ENCODE measurements around the gene MMAB.
"Not testable (repeated sequence)": the region's sequence is repeated elsewhere in the genome, so short reads cannot be mapped to it uniquely, and the experiment has no call there.

Gene MMAB

GRCh38 chr12:109573029-109573913 is at the start of gene MMAB, which contains the start of gene MVK:
TSS of gene MMAB (minus strand) at chr12:109573504. CDS start at chr12:109573480, 24 bp downstream.
TSS of gene MVK (plus strand) at chr12:109573794. CDS start at chr12:109574823, 1,029 bp downstream.
- peak; percentile 100 for DNase-seq

- DNase-seq, result peak; percentile 76
These were observed 48.6 kb upstream of the MMAB start for GRCh38 chr12:109621901-109622364.

- no peak for DNase-seq
These were observed 47.9 kb upstream of the MMAB start for GRCh38 chr12:109621211-109621694.

GRCh38 chr12:109619002-109619604 is 45.8 kb upstream of the MMAB start:
- DNase-seq, result no peak

- no peak for DNase-seq
These were observed 44.8 kb upstream of the MMAB start for GRCh38 chr12:109618082-109618481.

GRCh38 chr12:109617491-109617890 is 44.2 kb upstream of the MMAB start:
- DNase-seq, result no peak

GRCh38 chr12:109615556-109616229 is 42.4 kb upstream of the MMAB start:
- DNase-seq, result no peak

- no peak for DNase-seq
These were observed 40.5 kb upstream of the MMAB start for GRCh38 chr12:109613649-109614455.

- no peak for DNase-seq
These were observed 39.7 kb upstream of the MMAB start for GRCh38 chr12:109612975-109613502.

- DNase-seq, result no peak
These were observed 38.7 kb upstream of the MMAB start for GRCh38 chr12:109612003-109612402.

- no peak for DNase-seq
These were observed 37.9 kb upstream of the MMAB start for GRCh38 chr12:109611223-109611622.

GRCh38 chr12:109610523-109610922 is 37.2 kb upstream of the MMAB start:
- DNase-seq, result no peak

GRCh38 chr12:109609342-109609741 is 36.0 kb upstream of the MMAB start:
- DNase-seq, result no peak

GRCh38 chr12:109608793-109609192 is 35.5 kb upstream of the MMAB start:
- DNase-seq, result no peak

- no peak for DNase-seq
These were observed 35.0 kb upstream of the MMAB start for GRCh38 chr12:109608270-109608669.

GRCh38 chr12:109607618-109608017 is 34.3 kb upstream of the MMAB start:
- DNase-seq, result no peak

GRCh38 chr12:109606320-109607028 is 33.2 kb upstream of the MMAB start:
- no peak for DNase-seq

GRCh38 chr12:109605599-109606228 is 32.4 kb upstream of the MMAB start:
- DNase-seq, result no peak

GRCh38 chr12:109605016-109605415 is 31.7 kb upstream of the MMAB start:
- DNase-seq, result no peak

- no peak for DNase-seq
These were observed 30.9 kb upstream of the MMAB start for GRCh38 chr12:109604132-109604585.

GRCh38 chr12:109602132-109602531 is 28.8 kb upstream of the MMAB start:
- DNase-seq, result not testable (repeated sequence)

All from NCI-H774 (cell line).